Measurements from ENCODE around the gene GRM8. TPM values are rescaled to one million over a fixed set of nuclear protein-coding genes. Genes with fewer than 3 reads are reported as not detected.
"Not testable (repeated sequence)": the region's sequence is repeated elsewhere in the genome, so short reads cannot be mapped to it uniquely, and the experiment has no call there.

GRM8 gene
- total RNA-seq, 1 experiment from 2014 or later = not detected

DNA sequence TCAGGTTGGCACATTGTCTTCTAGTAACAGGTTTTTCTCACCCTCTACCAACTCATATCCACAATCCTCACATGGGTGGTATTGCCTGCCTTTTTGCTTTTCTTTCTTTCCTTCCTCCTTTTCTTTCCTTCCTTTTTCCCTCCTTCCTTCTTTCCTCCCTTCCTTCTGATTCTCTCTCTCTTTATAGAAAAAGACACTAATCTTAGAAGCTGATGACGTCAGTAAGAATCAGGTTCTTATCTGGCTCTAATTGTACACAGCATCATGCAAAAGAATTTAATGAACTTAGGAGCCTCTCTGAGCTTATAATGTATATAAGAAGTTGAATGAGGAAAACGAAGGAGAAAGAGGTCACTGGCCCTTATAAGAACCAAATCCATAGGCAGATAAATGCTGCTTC, 328.3 kb downstream of the GRM8 start:
- TF ChIP-seq EZH2 (IDR thresholded peaks at IDR 0.05; ENCODE audit: low read length, unreplicated experiment) (no peak), EZH2phosphoT487 (IDR thresholded peaks at IDR 0.05; ENCODE audit: borderline replicate concordance, low read length) (no peak)
- TF ChIP-seq, protein P1, sequence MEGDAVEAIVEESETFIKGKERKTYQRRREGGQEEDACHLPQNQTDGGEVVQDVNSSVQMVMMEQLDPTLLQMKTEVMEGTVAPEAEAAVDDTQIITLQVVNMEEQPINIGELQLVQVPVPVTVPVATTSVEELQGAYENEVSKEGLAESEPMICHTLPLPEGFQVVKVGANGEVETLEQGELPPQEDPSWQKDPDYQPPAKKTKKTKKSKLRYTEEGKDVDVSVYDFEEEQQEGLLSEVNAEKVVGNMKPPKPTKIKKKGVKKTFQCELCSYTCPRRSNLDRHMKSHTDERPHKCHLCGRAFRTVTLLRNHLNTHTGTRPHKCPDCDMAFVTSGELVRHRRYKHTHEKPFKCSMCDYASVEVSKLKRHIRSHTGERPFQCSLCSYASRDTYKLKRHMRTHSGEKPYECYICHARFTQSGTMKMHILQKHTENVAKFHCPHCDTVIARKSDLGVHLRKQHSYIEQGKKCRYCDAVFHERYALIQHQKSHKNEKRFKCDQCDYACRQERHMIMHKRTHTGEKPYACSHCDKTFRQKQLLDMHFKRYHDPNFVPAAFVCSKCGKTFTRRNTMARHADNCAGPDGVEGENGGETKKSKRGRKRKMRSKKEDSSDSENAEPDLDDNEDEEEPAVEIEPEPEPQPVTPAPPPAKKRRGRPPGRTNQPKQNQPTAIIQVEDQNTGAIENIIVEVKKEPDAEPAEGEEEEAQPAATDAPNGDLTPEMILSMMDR (conservative IDR thresholded peaks at IDR 0.05; ENCODE audit: low read depth, low read length) = no peak
- Histone ChIP-seq H3K27me3 (ENCODE audit: low read length) (no peaks in the 10 kb centered on the region), H3K79me2 (ENCODE audit: low read length) (no peaks in the 10 kb centered on the region), H3K36me3 (ENCODE audit: low read depth, low read length) (no peaks in the 10 kb centered on the region), H3F3A (ENCODE audit: low read length, unreplicated experiment) (no peaks in the 10 kb centered on the region), H3K4me1 (ENCODE audit: insufficient read depth, low read length) (no peaks in the 10 kb centered on the region), H3K9ac (ENCODE audit: low read length) (no peak overlapping the region), H3K4me2 (ENCODE audit: low read length) (no peak overlapping the region), H3K27ac (ENCODE audit: low read length) (no peak overlapping the region), H3K4me3 (ENCODE audit: low read length) (no peak overlapping the region), H3K9me3 (ENCODE audit: low read length) (no peaks in the 10 kb centered on the region; the same call in 1 of the 2 replicates), H4K20me1 (ENCODE audit: low read length) (no peaks in the 10 kb centered on the region), H2AFZ (ENCODE audit: low read length) (no peak overlapping the region), H3K9me2 (replicated peaks; ENCODE audit: low read length) (no peaks in the 10 kb centered on the region)
- ChIA-PET POLR2A (ENCODE audit: unreplicated experiment) (no interaction called here), CTCF (no interaction called here)
- no TSS peak for BruUV-seq (replicated peaks)
- DNase-seq (no peak), ATAC-seq (no peak)
- intact Hi-C loops (cut with micrococcal nuclease) = no loop called here

DNA sequence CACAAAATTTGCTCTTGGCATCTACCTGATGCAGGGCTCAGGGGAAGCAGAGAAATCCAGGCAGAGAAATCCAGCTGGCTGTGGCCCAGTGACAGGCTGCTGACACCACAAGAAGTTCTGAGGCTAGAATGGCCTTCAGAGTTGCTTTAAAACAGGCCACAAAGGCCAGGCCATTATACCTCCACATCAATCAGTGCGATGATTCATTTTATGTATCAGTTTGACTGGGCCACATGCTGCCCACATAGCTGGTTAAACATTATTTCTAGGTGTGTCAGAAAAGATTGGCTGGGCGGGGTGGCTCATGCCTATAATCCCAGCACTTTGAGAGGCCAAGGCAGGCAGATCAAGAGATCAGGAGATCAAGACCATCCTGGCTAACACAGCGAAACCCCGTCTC, 341.1 kb downstream of the GRM8 start:
- ATAC-seq; H3K36me3 ChIP-seq (ENCODE audit: low read depth, low read length); intact Hi-C loops (cut with micrococcal nuclease); BruUV-seq (replicated peaks); H3K4me1 ChIP-seq (ENCODE audit: insufficient read depth, low read length); H3K9me3 ChIP-seq (ENCODE audit: low read length); H3K27ac ChIP-seq (ENCODE audit: low read length); H3F3A ChIP-seq (ENCODE audit: low read length, unreplicated experiment); H3K27me3 ChIP-seq (ENCODE audit: low read length); DNase-seq; H3K79me2 ChIP-seq (ENCODE audit: low read length); H2AFZ ChIP-seq (ENCODE audit: low read length); H3K9ac ChIP-seq (ENCODE audit: low read length); POLR2A ChIA-PET (ENCODE audit: unreplicated experiment); H3K4me2 ChIP-seq (ENCODE audit: low read length); CTCF ChIA-PET; H4K20me1 ChIP-seq (ENCODE audit: low read length); H3K9me2 ChIP-seq (replicated peaks; ENCODE audit: low read length); H3K4me3 ChIP-seq (ENCODE audit: low read length): not testable (repeated sequence)

DNA sequence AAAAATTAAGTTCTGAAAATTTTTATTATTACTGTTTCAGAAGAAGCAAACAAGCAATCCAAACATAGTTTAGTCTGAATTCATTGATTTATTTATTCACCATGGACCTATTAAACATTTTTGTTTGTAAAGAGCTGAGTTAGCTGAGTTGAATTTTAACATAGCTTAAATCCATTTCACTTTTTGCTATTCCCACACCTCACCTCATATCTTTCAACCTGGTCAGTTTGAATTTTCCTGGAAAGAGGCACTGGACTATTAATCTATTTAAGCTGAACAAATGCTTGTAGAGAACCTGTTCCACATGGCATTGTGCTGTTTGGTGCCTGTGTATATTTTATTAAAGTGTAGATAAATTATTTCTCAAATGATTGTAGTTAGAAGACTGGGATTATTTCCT, 344.2 kb downstream of the GRM8 start:
- H3K9ac ChIP-seq (ENCODE audit: low read length); H3K4me1 ChIP-seq (ENCODE audit: insufficient read depth, low read length); H3K79me2 ChIP-seq (ENCODE audit: low read length); H3K9me3 ChIP-seq (ENCODE audit: low read length); BruUV-seq (replicated peaks); H4K20me1 ChIP-seq (ENCODE audit: low read length); H3K4me2 ChIP-seq (ENCODE audit: low read length); H3K27me3 ChIP-seq (ENCODE audit: low read length); H3K27ac ChIP-seq (ENCODE audit: low read length); POLR2A ChIA-PET (ENCODE audit: unreplicated experiment); H3F3A ChIP-seq (ENCODE audit: low read length, unreplicated experiment); H2AFZ ChIP-seq (ENCODE audit: low read length); H3K4me3 ChIP-seq (ENCODE audit: low read length); ATAC-seq; intact Hi-C loops (cut with micrococcal nuclease); DNase-seq; CTCF ChIA-PET; H3K36me3 ChIP-seq (ENCODE audit: low read depth, low read length); H3K9me2 ChIP-seq (replicated peaks; ENCODE audit: low read length): not testable (repeated sequence)

DNA sequence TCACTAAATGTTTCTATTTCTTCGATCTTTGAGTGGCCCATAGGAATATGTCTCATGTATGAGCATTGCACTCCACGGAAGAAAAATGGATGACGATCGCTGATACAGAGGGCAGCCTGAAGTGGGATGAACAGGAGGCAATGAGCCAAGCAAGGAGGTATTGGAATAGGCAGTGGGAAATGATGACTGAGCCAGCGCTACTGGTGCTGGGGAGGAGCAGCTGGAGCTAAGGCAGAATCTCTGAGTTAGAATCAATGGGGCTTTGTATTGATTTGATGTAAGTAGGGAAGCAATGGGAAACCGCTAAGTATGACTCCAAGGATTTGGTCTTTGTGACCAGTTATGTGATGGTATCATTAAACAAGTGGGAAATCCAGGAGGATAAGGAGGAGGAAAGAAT, 345.1 kb downstream of the GRM8 start:
- H3K4me3 ChIP-seq (ENCODE audit: low read length); H3F3A ChIP-seq (ENCODE audit: low read length, unreplicated experiment); CTCF ChIA-PET; DNase-seq; H4K20me1 ChIP-seq (ENCODE audit: low read length); H3K27me3 ChIP-seq (ENCODE audit: low read length); ATAC-seq; POLR2A ChIA-PET (ENCODE audit: unreplicated experiment); H3K9ac ChIP-seq (ENCODE audit: low read length); intact Hi-C loops (cut with micrococcal nuclease); H2AFZ ChIP-seq (ENCODE audit: low read length); H3K79me2 ChIP-seq (ENCODE audit: low read length); H3K9me2 ChIP-seq (replicated peaks; ENCODE audit: low read length); BruUV-seq (replicated peaks); H3K36me3 ChIP-seq (ENCODE audit: low read depth, low read length); H3K4me1 ChIP-seq (ENCODE audit: insufficient read depth, low read length); H3K27ac ChIP-seq (ENCODE audit: low read length); H3K9me3 ChIP-seq (ENCODE audit: low read length); H3K4me2 ChIP-seq (ENCODE audit: low read length): not testable (repeated sequence)

DNA sequence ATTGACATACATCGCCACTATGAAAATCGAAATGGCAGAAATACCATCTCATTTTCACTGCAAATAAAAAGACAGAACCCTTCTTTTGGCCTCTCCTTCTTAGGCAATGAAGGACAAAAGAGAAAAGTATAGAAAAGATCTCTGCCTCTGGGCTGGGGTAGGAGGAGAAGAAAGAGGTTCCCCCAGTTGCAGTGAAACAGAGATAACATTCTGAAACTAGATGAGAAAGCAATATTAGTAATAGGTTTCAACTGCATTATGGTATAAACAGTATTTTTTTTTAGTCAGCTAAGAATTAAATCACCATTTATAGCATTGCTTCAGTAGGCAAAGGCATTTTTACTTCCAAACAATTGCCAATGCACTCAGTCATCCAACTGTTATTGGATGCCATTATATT, 347.5 kb downstream of the GRM8 start:
- H3F3A ChIP-seq (ENCODE audit: low read length, unreplicated experiment); ATAC-seq; H3K4me3 ChIP-seq (ENCODE audit: low read length); H3K4me2 ChIP-seq (ENCODE audit: low read length); H2AFZ ChIP-seq (ENCODE audit: low read length); H3K27ac ChIP-seq (ENCODE audit: low read length); H3K36me3 ChIP-seq (ENCODE audit: low read depth, low read length); H3K4me1 ChIP-seq (ENCODE audit: insufficient read depth, low read length); H3K9me3 ChIP-seq (ENCODE audit: low read length); H3K9ac ChIP-seq (ENCODE audit: low read length); intact Hi-C loops (cut with micrococcal nuclease); H3K27me3 ChIP-seq (ENCODE audit: low read length); BruUV-seq (replicated peaks); POLR2A ChIA-PET (ENCODE audit: unreplicated experiment); H3K9me2 ChIP-seq (replicated peaks; ENCODE audit: low read length); H3K79me2 ChIP-seq (ENCODE audit: low read length); DNase-seq; CTCF ChIA-PET; H4K20me1 ChIP-seq (ENCODE audit: low read length): not testable (repeated sequence)

DNA sequence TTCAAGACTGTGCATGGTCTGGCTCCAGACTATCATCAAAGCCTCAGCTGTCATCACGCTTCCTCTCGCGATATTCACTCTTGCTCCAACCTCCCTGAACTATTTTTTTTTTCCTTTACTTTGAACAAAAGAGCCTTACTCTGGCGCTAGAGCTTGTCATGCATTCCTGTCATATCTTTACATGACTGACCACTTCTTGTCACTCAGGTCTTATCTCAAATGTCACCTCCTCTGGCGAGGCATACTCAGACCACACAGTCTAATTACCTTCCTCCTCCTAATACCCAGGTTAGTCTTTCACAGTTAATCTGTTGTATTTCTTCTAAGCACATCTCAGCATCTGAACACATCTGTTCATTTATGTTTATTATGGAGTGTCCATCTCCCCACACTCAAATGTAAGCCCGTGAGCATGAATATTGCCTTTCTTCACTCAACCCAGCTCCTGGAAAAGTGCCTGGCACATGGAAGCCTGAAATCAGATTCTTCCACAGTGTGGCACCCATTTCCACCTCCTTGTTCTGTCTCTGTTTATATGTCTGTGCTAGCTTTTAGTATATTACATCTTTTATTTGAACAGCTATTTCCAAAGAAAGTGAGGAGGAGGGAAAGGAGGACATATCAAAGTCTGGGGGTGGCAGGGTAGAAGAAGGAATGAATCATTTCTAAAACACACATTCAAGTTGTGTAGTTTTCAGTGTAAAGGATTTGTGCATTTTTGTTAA, 351.5 kb downstream of the GRM8 start:
- H2AFZ ChIP-seq (ENCODE audit: low read length); H3K4me1 ChIP-seq (ENCODE audit: insufficient read depth, low read length); CTCF ChIA-PET; H3K4me2 ChIP-seq (ENCODE audit: low read length); intact Hi-C loops (cut with micrococcal nuclease); H3K27me3 ChIP-seq (ENCODE audit: low read length); H3K27ac ChIP-seq (ENCODE audit: low read length); H3K9me2 ChIP-seq (replicated peaks; ENCODE audit: low read length); H3F3A ChIP-seq (ENCODE audit: low read length, unreplicated experiment); H3K9me3 ChIP-seq (ENCODE audit: low read length); DNase-seq; BruUV-seq (replicated peaks); H3K36me3 ChIP-seq (ENCODE audit: low read depth, low read length); ATAC-seq; H3K4me3 ChIP-seq (ENCODE audit: low read length); H3K79me2 ChIP-seq (ENCODE audit: low read length); H4K20me1 ChIP-seq (ENCODE audit: low read length); POLR2A ChIA-PET (ENCODE audit: unreplicated experiment); H3K9ac ChIP-seq (ENCODE audit: low read length): not testable (repeated sequence)

All from PC-3 (cell line).